Activated CD8-positive, alpha-beta memory T cell treated with anti-CD3 and anti-CD28 coated beads for 48 hours (primary cell): ENCODE results near the gene GUCY1A1.
"Not testable (repeated sequence)": the region's sequence is repeated elsewhere in the genome, so short reads cannot be mapped to it uniquely, and the experiment has no call there.

Source experiments
- DNase-seq, 3 experiments: peaks; one replicate each; pipeline ENCODE4 v3.0.0-alpha.2; 2020; ENCODE audit warnings: low read depth in 2 of 3, low spot score in 2 of 3

The GUCY1A1 gene, protein sequence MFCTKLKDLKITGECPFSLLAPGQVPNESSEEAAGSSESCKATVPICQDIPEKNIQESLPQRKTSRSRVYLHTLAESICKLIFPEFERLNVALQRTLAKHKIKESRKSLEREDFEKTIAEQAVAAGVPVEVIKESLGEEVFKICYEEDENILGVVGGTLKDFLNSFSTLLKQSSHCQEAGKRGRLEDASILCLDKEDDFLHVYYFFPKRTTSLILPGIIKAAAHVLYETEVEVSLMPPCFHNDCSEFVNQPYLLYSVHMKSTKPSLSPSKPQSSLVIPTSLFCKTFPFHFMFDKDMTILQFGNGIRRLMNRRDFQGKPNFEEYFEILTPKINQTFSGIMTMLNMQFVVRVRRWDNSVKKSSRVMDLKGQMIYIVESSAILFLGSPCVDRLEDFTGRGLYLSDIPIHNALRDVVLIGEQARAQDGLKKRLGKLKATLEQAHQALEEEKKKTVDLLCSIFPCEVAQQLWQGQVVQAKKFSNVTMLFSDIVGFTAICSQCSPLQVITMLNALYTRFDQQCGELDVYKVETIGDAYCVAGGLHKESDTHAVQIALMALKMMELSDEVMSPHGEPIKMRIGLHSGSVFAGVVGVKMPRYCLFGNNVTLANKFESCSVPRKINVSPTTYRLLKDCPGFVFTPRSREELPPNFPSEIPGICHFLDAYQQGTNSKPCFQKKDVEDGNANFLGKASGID

DNA sequence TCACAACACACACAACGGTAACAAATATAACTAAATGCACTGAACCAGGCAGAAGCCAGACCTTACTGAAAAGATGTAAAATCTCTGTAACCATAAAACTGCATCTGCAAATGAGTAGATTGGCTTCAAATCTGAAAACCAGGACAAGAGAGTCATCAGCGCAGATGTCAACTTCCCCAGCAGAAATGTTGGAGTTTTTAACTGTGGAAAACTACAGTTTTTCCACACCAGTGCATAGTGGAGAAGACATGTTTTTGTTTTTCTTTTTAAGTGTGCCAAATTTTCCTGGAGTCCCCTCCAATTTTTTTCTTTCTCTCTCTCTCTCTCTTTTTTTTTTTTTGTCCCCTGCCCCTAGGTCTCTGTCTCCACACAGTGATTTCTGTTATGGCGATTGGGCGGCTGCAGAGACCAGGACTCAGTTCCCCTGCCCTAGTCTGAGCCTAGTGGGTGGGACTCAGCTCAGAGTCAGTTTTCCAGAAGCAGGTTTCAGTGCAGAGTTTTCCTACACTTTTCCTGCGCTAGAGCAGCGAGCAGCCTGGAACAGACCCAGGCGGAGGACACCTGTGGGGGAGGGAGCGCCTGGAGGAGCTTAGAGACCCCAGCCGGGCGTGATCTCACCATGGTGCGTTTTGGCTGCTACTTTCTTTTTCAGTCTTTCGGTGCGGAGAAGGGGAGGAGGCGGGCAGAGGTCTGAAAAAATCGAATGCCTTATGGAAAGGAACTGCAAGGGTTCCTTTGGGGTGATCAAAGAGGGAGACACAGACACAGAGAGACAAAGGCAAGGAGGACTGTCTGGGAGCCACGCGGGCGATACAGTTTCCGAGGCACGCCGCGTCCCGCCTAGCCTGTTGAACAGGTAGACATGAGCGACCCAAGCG lies at the start of gene GUCY1A1:
Gene GUCY1A1, plus strand, starts transcription at position 505 of the 878 bp plus-strand sequence. CDS start 30,020 bp downstream, outside the sequence.
- peak in 1 of 3 experiments; percentile 1 for DNase-seq

DNA sequence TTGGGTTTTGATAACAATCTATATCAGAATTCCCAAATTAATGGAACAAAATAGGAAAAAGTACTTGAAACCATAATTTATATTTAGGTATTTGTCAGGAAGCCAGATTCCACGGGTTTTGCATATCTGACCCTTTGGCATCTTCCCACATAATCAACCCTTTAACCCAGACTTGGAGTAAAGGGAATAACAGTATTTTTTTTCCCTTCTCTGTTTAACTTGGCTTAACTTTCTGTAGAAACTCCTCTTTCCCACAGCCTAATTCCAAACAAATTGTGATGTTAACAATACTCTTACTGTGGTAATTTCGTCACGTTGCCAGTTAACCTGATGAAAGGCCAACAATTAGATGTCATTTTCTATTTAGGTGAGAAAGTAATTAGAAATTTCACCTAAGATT lies 49.4 kb upstream of the GUCY1A1 start:
- no peak for DNase-seq

DNA sequence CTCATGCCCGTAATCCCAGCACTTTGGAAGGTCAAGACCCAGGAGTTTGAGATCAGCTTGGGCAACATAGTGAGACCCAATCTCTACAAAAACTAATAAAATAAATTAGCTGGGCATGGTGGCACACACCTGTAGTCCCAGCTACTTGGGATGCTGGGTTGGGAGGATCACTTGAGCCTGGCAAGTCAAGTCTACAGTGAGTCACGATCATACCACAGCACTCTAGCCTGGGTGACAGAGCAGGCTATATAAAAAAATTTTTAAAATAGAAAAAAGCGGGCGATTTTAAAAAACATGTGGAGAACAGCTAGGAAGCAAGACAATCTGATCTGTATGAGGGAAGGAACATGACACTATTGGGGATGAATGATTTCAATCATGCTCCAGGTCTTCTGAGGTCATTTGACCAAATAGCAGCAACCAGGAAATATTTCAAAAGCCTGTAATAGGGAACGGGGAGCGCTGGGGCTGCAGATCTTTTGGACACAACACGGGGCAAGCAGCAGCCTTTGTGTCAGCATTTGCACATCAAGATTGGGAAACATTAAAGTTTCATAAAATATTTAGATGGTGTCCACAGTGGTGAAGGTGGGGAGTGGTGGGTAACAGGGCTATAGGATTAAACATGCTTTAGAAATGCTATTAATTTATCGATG lies 48.3 kb upstream of the GUCY1A1 start:
- DNase-seq, result no peak

DNA sequence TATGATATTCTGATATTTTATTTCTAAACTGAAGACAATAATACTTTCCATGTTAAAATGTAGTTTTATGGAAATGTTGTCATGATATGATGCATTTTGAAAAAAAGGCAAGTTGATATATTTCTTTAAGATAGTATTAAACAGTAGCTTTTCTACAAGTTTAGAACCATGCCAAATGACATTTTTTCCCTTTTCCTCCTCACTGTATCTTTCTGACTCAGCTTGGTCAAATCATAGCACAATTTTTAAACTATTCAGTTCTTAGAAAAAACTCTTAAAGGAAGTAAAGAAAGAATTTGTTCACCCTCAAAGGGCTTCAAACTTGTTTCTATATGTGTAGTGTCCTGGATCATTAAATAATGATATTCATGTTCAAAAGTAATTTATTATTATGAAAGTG lies 46.0 kb upstream of the GUCY1A1 start:
- no peak for DNase-seq

DNA sequence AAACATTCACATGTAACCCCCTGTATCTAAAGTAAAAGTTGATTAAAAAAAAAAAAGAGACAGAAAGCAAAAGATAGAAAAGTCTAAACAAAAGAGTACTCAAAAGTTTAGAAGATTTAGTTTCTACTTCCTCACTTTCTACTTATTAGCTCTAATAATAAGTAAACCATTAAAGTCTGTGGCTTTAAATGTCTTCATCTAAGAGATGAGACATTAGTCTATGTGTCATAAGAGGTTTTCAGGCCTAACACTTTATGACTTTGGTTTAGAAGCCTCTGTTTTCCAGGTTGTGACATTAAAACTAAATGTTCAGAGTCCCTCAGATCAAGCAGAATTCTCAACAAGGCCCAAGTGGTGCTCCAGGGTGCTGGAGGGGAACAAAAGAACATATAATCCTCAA lies 42.2 kb upstream of the GUCY1A1 start:
- DNase-seq, result no peak

DNA sequence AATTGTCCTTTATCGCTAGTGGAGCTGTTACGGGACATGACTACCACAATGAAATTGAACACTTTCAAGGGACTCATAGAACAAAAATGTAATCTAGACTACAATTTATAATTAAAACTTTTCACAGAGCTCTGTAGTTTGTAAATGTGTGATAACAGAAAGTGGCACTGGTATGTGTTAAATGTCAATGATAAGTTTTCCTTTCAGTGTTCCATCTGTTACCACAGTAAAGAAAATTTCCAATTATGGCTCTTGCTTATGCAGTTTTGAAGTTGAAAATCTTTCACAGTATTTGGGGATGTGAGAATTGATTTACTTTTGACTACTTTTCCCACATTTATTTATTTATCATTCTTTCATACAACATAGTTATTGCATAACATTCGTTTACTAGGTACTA lies 40.1 kb upstream of the GUCY1A1 start:
- DNase-seq, result no peak

DNA sequence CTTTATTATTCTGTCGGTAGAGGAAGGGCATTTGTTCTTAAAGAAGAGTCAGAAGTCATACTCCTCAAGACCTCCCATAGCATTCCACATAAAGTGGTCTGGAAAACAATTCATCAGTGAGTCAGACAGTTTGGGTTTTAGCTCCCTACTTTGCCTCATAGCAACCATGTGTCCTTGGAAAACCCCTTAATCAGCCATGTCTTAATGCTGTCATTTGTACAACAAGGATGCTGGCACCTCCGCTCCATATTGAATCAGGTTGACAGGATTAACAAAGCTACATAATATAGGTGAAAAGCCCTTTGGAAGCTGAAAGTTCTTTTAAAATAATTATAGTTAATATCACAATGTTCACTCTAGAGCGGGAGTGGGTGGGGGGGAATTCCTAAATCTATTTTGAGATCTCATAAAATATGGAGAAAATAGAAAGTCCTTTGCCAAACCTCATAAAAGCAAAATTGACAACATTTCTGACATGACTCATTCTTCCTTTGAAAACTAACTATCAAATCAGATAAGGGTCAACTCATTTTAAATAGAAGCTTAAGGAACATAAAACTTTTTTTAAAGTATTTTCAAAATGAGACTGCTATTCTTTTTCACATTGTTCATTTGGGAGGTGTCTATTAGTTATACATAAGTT lies 37.3 kb upstream of the GUCY1A1 start:
- no peak for DNase-seq

DNA sequence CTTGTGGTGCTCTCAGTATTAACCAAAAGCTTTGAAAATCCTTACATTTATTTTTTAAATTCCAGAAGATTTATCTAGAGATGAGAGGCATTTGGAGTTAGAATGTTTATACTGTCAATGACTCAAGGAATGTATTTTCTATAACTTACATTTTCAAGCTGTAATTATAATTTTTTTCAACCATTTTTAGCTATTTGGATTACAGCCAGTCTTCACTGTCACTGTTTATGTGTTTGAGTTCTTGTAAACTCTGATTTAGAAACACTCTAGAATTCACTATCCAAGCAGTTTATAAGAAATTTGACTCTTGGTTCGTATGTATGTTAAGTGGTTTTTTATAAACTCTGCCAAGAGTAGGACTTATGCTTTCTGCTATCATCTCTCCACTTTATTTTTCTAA lies 36.7 kb upstream of the GUCY1A1 start:
- DNase-seq, result no peak

DNA sequence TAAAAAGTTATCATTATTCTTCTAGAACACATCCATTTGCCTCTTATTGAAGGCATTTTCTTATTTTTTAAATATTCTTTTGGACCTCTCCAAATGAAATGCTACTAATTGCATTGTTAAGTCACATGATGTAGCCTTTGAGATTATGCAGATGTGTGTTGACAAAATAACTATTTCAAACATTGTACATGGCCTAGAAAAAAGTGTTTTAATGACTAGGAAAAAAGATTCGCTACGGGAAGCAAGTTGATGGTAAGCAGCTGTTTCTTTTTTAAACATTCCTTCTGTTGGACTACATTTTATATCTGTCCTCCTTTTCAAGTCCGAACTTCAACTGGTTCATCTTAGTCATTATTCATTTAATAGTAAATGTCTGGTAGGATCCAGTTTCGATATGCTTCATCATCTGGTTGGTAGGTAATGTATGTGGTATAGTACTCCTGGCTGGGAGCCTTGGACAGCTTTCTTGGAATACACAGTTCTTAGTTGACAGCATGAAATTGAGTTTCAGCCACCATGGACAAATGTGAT lies 34.3 kb upstream of the GUCY1A1 start:
- DNase-seq, result no peak

DNA sequence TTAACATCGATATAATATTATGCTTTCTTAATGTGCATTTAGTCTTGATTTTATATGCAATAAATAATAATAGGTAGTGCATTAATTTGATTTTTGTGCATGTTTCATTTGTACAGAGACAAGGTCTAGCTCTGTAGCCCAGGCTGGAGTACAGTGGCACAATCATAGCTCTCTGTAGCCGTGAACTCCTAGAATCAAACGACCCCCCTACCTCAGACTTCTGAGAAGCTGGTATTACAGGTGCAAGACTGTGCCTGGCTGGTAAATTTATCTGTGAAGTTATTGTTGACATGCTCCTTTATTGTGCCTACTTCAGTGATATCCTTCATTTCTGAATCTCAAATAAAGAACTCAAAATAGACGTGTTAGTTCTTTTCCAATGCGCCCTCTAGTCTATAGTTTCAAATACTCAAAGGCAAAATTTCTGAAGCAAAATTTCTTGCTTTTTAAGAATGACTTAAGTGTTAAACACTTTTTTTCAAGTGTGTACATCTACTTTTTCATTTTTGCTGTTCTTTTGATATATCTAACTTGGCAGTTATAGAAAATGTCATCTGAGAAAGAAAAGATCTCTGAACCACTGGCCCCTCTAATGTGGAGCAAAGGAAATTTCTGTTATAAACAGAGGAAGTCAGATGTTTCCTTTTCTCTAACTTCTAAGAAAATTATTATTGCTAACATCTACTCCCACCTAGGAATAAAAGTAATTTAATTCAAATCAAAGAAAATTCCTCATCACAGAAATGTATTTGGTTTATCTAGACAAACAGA lies 28.3 kb upstream of the GUCY1A1 start:
- DNase-seq, result no peak

DNA sequence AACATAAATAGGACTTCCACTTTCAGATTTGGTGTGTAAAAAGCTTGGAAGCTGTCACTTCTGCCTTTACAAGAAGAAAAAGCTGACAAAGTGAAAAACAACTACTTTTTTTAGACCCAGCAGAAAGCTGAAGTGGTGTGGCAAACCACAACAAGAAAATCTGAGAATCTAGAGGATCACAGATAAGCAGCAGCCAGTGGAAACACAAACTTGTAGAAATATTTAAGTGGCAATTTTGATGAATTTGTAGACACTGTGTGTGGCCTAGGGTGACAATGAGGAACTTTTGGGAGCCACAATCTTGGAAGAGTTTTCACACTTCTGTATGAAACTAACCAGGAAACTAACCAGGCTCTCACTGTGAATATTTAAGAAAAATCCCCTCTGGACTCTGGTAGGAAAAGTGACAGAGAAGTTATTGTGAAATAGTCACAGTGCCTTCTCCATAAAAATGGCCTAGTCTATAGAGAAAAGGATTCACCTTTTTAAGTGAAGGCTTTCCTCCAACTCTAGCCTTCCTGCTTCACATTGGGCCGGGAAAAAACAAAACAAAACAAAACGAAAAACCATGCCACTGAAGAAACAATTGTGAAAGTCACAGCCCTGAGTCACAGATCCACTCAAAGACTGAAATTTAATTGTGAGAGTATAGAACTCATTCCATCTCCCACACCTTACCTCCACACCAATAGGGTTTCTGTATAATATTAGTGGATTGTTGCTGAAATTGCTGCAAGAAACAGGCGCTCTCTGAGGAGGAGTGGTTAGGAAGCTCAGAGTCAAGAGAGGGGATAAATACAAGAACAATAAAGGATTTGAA lies 26.7 kb upstream of the GUCY1A1 start:
- no peak for DNase-seq

DNA sequence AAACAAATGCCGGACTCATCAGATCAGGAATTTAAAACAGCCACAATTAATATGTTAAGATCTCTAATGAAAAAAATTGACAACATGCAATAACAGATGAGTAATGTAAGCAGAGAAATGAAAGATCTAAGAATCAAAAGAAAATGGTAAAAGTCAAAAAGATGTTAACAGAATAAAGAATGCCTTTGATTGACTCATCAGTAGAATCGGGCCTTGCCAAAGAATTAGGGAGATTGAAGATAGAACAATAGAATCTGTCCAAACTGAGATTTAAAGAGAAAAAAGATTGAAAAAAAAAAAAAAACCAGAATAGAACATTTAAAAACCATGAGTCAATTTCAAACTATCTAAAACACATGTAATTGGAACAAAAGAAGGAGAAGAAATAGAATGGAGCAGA lies 25.9 kb upstream of the GUCY1A1 start:
- no peak for DNase-seq

DNA sequence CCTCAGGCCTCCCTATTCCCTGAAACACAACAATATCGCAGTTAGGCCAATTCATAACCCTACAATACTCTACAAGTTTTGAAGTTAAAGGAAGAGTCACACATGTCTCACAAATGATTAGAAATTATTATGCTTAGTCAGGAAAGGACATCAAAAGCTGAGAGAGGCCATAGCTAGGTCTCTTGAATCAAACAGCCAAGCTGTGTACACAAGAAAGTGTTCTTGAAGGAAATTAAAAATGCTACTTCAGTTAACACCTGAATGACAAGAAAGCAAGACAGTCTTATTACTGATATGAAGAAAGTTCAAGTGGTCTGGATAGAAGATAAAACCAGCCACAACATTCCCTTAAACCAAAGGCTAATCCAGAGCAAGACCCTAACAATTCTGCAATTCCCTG lies 23.6 kb upstream of the GUCY1A1 start:
- DNase-seq, result no peak

DNA sequence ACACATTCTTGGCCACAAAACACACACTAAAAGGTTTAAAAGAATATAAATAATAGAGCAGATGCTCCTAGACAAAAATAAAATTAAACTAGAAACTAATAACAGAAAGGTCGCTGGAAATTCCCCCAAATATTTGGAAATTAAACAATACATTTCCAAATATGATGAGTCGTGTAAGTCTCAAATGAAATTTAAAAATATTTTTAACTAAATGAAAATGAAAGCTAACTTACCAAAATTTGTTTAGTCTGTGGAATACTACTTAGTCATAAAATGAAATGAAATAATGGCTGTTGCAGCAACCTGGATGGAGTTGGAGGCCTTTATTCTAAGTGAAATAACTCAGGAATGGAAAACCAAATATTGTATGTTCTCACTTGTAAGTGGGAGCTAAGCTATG lies 20.6 kb upstream of the GUCY1A1 start:
- no peak for DNase-seq

DNA sequence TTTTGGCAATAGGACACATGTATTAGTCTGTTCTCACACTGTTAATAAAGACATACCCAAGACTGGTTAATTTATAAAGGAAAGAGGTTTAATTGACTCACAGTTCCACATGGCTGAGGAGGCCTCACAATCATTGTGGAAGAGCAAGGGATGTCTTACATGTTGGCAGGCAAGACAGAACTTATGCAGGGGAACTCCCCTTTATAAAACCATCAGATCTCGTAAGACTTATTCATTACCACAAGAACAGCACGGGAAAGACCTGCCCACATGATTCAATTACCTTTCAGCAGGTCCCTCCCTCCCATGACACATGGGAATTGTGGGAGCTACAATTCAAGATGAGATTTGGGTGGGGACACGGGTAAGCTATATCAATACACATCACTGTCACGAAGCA lies 15.9 kb upstream of the GUCY1A1 start:
- not testable (repeated sequence) for DNase-seq

DNA sequence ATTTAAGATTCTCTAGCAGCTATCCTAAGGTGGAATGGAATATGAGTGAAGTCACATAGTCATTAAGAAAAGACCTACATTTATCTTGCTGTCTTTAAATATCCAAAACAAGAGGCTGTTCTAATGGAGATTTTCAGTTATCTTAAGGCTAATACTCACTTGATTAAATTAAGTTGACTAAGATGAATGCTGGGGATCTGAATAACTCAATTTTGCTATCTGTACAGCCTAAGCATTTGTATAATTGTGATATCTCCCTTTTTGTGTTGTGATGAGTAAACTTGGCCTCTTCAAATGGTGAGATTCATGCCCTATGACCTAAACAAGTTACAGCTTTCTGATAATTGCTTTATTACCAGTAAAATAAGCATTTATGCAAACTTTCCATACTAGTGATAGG lies 13.6 kb upstream of the GUCY1A1 start:
- DNase-seq, result no peak

DNA sequence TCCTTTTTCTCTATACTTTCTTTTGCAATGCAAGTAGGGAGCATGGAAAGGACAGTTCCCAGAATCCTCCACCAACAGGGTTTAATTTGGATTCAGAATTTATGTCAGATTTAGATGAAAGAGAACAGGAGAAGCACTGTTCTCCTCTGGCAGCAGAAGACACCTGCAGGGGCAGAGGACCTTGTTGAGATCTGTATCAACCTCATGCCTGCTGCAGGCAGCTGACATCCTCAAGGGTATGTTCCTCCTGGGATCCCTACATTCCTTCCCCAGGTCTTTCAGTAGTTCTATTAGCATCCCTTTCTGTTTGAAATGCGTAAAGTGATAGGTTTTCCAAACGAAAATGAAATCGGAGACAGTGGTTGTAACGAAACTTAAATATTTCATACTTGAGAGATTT lies 10.6 kb upstream of the GUCY1A1 start:
- no peak for DNase-seq

DNA sequence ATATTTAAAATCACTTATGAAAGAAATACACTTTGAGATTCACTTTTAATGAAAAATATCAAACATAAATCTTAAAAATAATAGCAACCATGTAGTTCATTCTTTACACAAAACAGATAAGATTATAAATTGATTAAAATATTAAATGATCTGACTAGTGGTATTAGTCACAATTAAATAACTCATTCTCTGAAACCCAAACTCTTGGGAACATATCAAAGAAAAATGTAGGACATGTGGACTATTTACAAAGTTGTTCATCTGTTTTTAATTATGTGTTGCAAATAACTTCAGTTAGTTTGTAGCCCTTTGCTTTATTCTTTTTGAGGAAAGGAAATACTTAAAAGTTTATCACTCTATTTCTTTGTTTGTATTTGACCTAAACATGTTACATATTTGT lies 9.5 kb upstream of the GUCY1A1 start:
- DNase-seq, result no peak
